Keratinocyte (primary cell): ENCODE data around the gene AHCY.

Experiments
- CTCF ChIP-seq, 3 experiments: IDR thresholded peaks in 1 of 3; conservative IDR thresholded peaks in 1 of 3; optimal IDR thresholded peaks in 1 of 3; 2 replicates in 2 of 3; 3 replicates in 1 of 3; pipeline versions ENCODE3 to v1.5.1; 2011; ENCODE audit warnings: low read length in 3 of 3, mild to moderate bottlenecking in 3 of 3, moderate library complexity in 2 of 3, control low read depth in 1 of 3, inconsistent platforms in 1 of 3; ENCODE audit not compliant: insufficient read depth in 2 of 3; ENCODE audit errors: extremely low read depth in 1 of 3
- EZH2 ChIP-seq: IDR thresholded peaks from one replicate; pipeline ENCODE4 v1.6.1; 2012; ENCODE audit warnings: inconsistent platforms, mild to moderate bottlenecking, low read length, moderate library complexity

DNA sequence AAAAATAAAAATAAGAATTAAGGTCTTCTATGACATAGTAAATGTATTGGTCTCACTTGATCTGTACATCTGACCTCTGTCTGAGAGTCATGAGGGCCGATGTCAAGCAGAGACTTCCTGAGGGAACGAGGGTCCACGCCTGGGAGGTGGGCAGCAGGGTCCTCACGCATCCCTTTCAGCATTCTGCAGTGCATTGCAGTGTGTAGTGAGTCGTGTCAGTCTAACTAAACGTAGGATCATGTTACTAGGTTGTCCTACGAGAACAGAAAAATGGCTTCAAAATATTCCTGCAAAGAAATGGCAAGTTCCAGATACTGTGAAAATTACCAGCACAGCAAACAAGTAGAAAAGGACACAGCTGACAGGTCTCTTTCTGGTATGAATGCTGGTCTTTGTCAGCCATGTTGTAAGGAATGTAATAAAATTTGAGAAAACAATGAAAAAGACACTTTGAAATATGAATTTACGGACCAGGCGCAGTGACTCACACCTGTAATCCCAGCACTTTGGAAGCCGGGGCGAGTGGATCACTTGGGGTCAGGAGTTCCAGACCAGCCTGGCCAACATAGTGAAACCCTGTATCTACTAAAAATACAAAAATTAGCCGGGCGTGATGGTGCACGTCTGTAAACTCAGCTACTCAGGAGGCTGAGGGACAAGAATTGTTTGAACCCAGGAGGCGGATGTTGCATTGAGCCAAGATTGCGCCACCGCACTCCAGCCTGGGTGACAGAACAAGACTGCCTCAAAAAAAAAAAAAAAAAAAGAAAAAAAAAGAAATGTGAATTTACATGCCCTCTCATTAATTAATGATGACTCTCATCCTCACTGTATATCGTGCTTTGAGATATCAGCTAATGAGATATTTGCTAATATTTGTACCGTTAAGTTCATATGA, 2.4 kb upstream of the AHCY start:
- no peak for TF ChIP-seq CTCF (optimal IDR thresholded peaks at IDR 0.05 in 1 of 3, IDR thresholded peaks at IDR 0.05 in 1 of 3, conservative IDR thresholded peaks at IDR 0.05 in 1 of 3; ENCODE audit: extremely low read depth in 1 of 3, insufficient read depth in 2 of 3, low read length in 3 of 3)
- TF ChIP-seq EZH2: no peak
